ENCODE data around the gene TALDO1.

DNA sequence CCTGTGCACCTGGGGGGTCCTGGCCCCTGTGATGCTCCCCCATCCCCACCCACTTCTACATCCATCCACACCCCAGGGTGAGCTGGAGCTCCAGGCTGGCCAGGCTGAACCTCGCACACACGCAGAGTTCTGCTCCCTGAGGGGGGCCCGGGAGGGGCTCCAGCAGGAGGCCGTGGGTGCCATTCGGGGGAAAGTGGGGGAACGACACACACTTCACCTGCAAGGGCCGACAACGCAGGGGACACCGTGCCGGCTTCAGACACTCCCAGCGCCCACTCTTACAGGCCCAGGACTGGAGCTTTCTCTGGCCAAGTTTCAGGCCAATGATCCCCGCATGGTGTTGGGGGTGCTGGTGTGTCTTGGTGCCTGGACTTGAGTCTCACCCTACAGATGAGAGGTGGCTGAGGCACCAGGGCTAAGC is 20.0 kb upstream of the TALDO1 start:
- TF ChIP-seq CTCF (IDR thresholded peaks at IDR 0.05 in 8 of 11, conservative IDR thresholded peaks at IDR 0.05 in 3 of 11) (no peak), POLR2A (IDR thresholded peaks at IDR 0.05) (no peak), POLR2AphosphoS5 (IDR thresholded peaks at IDR 0.05) (no peak)

Data from spleen (tissue), 7 donors.